ENCODE results near the gene AGBL2. TPM values are rescaled to one million over a fixed set of nuclear protein-coding genes. Genes with fewer than 3 reads are reported as not detected.
"Not testable (repeated sequence)": the region's sequence is repeated elsewhere in the genome, so short reads cannot be mapped to it uniquely, and the experiment has no call there.

Gene AGBL2
- total RNA-seq, 1 experiment from 2014 or later, result 3.0 TPM

DNA sequence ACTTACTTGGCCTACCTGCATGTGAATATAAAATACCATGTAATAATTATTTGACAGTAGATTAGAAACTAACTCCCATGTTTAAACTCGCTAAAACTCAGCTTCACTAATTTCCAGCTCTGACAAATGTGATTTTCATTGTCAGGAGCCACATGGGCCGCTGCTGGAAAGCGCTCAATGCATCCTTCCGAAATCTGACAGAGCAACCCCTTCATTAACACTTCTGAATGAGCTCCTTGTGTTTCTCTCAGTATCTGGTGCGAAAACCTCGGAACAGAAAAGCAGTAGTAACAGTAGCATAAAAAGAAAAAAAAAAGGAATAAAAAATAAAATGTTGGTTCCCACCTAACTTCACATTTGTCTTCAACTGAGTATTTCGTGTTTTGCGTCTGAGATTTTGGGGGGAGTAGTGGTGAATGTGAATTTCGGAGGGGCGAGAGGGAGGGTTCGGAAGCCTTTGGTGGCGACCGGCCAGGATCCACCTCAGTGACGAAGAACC lies 73.5 kb downstream of the AGBL2 start:
- Histone ChIP-seq H4K5ac (ENCODE audit: insufficient read length, low read depth, low read length) (no peak overlapping the region), H2BK5ac (ENCODE audit: insufficient read length, low read length) (no peak overlapping the region), H3K27ac (ENCODE audit: insufficient read length, low read depth, low read length) (no peak overlapping the region), H2BK120ac (ENCODE audit: low read depth, low read length, poor library complexity, severe bottlenecking) (no peak overlapping the region), H4K91ac (ENCODE audit: insufficient read length, low read depth, low read length) (no peak overlapping the region), H3K4ac (ENCODE audit: low read depth, low read length) (no peak overlapping the region), H3K4me2 (ENCODE audit: insufficient read depth, insufficient read length, low read length) (peak overlapping the region; percentile 80), H3K23ac (ENCODE audit: insufficient read length, low read depth, low read length) (no peak overlapping the region), H2AK5ac (ENCODE audit: insufficient read length, low read length) (no peak overlapping the region), H3K9me3 (ENCODE audit: control insufficient read depth, low read depth, low read length) (no peaks in the 10 kb centered on the region), H3K27me3 (ENCODE audit: insufficient read depth, low read length) (no peaks in the 10 kb centered on the region), H3K79me1 (ENCODE audit: insufficient read depth, low read depth, low read length, poor library complexity, severe bottlenecking) (no peaks in the 10 kb centered on the region), H3K4me1 (ENCODE audit: insufficient read depth, low read length) (0 out of 2 replicates have a peak, but pooled peaks cover 2% of the 10 kb centered on the region), H3T11ph (ENCODE audit: low read length) (no peak overlapping the region), H2BK20ac (ENCODE audit: low read depth, low read length, poor library complexity, severe bottlenecking) (no peak overlapping the region), H2BK12ac (ENCODE audit: insufficient read length, low read depth, low read length) (no peak overlapping the region), H3K56ac (ENCODE audit: insufficient read length, low read depth, low read length) (no peak overlapping the region), H4K8ac (replicated peaks; ENCODE audit: insufficient read length, low read depth, low read length) (no peak overlapping the region), H4K20me1 (ENCODE audit: control insufficient read depth, insufficient read depth, insufficient read length) (no peaks in the 10 kb centered on the region), H3K23me2 (ENCODE audit: insufficient read length, low read depth, low read length, poor library complexity, severe bottlenecking) (peaks cover 5% of the 10 kb centered on the region), H3K9ac (ENCODE audit: extremely low read depth, insufficient read length, low read length) (peak overlapping the region; percentile 70), H3K79me2 (ENCODE audit: insufficient read depth, low read length) (peaks cover 5% of the 10 kb centered on the region; the same call in 1 of the 2 replicates), H3K18ac (ENCODE audit: insufficient read length, low read depth, low read length) (no peak overlapping the region), H3K14ac (ENCODE audit: insufficient read depth, low read length) (no peak overlapping the region), H2AFZ (ENCODE audit: low read length) (no peak overlapping the region), H2BK15ac (ENCODE audit: low read depth, low read length) (no peak overlapping the region)
- peak overlapping the region; percentile 95 to 97 for H3K4me3 Mint-ChIP-seq
- no CpG with 5 or more reads among the region's 14 CpGs for WGBS (ENCODE audit: extremely low coverage, insufficient read length, low lambda C conversion rate)
- peak overlapping the region; percentile 90 to 96 (median 94) for H3K27ac Mint-ChIP-seq
- no peak for DNase-seq
- H3K27me3 Mint-ChIP-seq (ENCODE audit: low read depth), result no peaks in the 10 kb centered on the region
- TF ChIP-seq, protein P1, sequence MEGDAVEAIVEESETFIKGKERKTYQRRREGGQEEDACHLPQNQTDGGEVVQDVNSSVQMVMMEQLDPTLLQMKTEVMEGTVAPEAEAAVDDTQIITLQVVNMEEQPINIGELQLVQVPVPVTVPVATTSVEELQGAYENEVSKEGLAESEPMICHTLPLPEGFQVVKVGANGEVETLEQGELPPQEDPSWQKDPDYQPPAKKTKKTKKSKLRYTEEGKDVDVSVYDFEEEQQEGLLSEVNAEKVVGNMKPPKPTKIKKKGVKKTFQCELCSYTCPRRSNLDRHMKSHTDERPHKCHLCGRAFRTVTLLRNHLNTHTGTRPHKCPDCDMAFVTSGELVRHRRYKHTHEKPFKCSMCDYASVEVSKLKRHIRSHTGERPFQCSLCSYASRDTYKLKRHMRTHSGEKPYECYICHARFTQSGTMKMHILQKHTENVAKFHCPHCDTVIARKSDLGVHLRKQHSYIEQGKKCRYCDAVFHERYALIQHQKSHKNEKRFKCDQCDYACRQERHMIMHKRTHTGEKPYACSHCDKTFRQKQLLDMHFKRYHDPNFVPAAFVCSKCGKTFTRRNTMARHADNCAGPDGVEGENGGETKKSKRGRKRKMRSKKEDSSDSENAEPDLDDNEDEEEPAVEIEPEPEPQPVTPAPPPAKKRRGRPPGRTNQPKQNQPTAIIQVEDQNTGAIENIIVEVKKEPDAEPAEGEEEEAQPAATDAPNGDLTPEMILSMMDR (conservative IDR thresholded peaks at IDR 0.05), result no peak
- H3K36me3 Mint-ChIP-seq (ENCODE audit: insufficient read depth in 1 of 3, low read depth in 3 of 3), result peaks cover 13 to 30% (median 23%) of the 10 kb centered on the region in 3 experiments
- peaks cover 11 to 17% of the 10 kb centered on the region in 2 experiments for H3K4me1 Mint-ChIP-seq
- no peaks in the 10 kb centered on the region; a peak in 1 of 5 replicates for H3K9me3 Mint-ChIP-seq

DNA sequence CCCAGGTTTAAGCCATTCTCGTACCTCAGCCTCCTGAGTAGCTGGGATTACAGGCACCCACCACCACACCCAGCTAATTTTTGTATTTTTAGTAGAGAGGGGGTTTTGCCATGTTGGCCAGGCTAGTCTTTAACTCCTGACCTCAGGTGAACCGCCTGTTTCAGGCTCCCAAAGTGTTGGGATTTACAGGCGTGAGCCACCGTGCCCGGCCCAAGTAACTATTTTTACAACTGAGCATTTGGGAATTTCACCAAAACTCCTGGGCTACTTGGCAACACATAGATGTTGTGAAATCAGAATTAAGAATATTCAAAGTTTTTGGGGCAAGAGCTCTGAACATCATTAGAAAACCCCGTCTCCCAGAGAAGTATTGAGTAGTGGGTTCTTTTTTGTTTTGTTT lies 74.7 kb downstream of the AGBL2 start:
- not testable (repeated sequence) for H4K8ac ChIP-seq (replicated peaks; ENCODE audit: insufficient read length, low read depth, low read length); H3K9me3 ChIP-seq (ENCODE audit: control insufficient read depth, low read depth, low read length); H3K9me3 Mint-ChIP-seq; H3K27me3 ChIP-seq (ENCODE audit: insufficient read depth, low read length); H2BK12ac ChIP-seq (ENCODE audit: insufficient read length, low read depth, low read length); H4K20me1 ChIP-seq (ENCODE audit: control insufficient read depth, insufficient read depth, insufficient read length); H3K27ac ChIP-seq (ENCODE audit: insufficient read length, low read depth, low read length); H2BK15ac ChIP-seq (ENCODE audit: low read depth, low read length); H3K79me2 ChIP-seq (ENCODE audit: insufficient read depth, low read length); DNase-seq; H3K14ac ChIP-seq (ENCODE audit: insufficient read depth, low read length); H2BK120ac ChIP-seq (ENCODE audit: low read depth, low read length, poor library complexity, severe bottlenecking); H3K18ac ChIP-seq (ENCODE audit: insufficient read length, low read depth, low read length); H2AFZ ChIP-seq (ENCODE audit: low read length); H3K4me1 ChIP-seq (ENCODE audit: insufficient read depth, low read length); H3K79me1 ChIP-seq (ENCODE audit: insufficient read depth, low read depth, low read length, poor library complexity, severe bottlenecking); H3K56ac ChIP-seq (ENCODE audit: insufficient read length, low read depth, low read length); H4K91ac ChIP-seq (ENCODE audit: insufficient read length, low read depth, low read length); H3K23me2 ChIP-seq (ENCODE audit: insufficient read length, low read depth, low read length, poor library complexity, severe bottlenecking); H3K4ac ChIP-seq (ENCODE audit: low read depth, low read length); H3K9ac ChIP-seq (ENCODE audit: extremely low read depth, insufficient read length, low read length); H3K23ac ChIP-seq (ENCODE audit: insufficient read length, low read depth, low read length); H2BK5ac ChIP-seq (ENCODE audit: insufficient read length, low read length); H2AK5ac ChIP-seq (ENCODE audit: insufficient read length, low read length); H3K27me3 Mint-ChIP-seq (ENCODE audit: low read depth); H3T11ph ChIP-seq (ENCODE audit: low read length); H3K4me2 ChIP-seq (ENCODE audit: insufficient read depth, insufficient read length, low read length); H3K27ac Mint-ChIP-seq; H2BK20ac ChIP-seq (ENCODE audit: low read depth, low read length, poor library complexity, severe bottlenecking); H4K5ac ChIP-seq (ENCODE audit: insufficient read length, low read depth, low read length)
- WGBS (ENCODE audit: extremely low coverage, insufficient read length, low lambda C conversion rate), result no CpG with 5 or more reads among the region's 6 CpGs
- H3K4me3 Mint-ChIP-seq, result peak overlapping the region; percentile 95 to 97; a peak in 4 of 5 replicates
- H3K36me3 Mint-ChIP-seq (ENCODE audit: insufficient read depth in 1 of 3, low read depth in 3 of 3), result peaks cover 18 to 40% (median 26%) of the 10 kb centered on the region in 3 experiments
- peaks cover 11 to 17% of the 10 kb centered on the region in 2 experiments for H3K4me1 Mint-ChIP-seq

Data from H9 (cell line).